Endodermal cell (in vitro differentiated cells): Measurements from ENCODE around the gene FAF1. TPM values are rescaled to one million over a fixed set of nuclear protein-coding genes. Genes with fewer than 3 reads are reported as not detected.
"Not testable (repeated sequence)": the region's sequence is repeated elsewhere in the genome, so short reads cannot be mapped to it uniquely, and the experiment has no call there.

Experiments used
- DNase-seq: peaks from one replicate; pipeline ENCODE4 v3.0.0-alpha.2; 2017
- H3K27ac ChIP-seq: 2 replicates; pipeline ENCODE4 v1.5.1; 2013; ENCODE audit warnings: mild to moderate bottlenecking, low read depth, low read length, moderate library complexity
- H3K27me3 ChIP-seq: 2 replicates; pipeline ENCODE4 v1.6.1; 2013; ENCODE audit warnings: mild to moderate bottlenecking, low read length, moderate library complexity; ENCODE audit not compliant: insufficient read depth, control insufficient read depth, poor library complexity, severe bottlenecking
- H3K36me3 ChIP-seq: 2 replicates; pipeline ENCODE4 v1.7.0; 2013; ENCODE audit warnings: mild to moderate bottlenecking, low read length, moderate library complexity; ENCODE audit not compliant: control insufficient read depth, insufficient read depth
- H3K4me1 ChIP-seq: one replicate; pipeline ENCODE4 v1.7.0; 2013; ENCODE audit warnings: low read length; ENCODE audit not compliant: control insufficient read depth, insufficient read depth
- H3K4me3 ChIP-seq: 2 replicates; pipeline ENCODE4 v1.5.1; 2013; ENCODE audit warnings: mild to moderate bottlenecking, low read length, moderate library complexity
- H3K9ac ChIP-seq: 2 replicates; pipeline ENCODE4 v1.6.1; 2013; ENCODE audit warnings: mild to moderate bottlenecking, low read length, moderate library complexity; ENCODE audit not compliant: poor library complexity, severe bottlenecking; ENCODE audit errors: extremely low read depth
- H3K9me3 ChIP-seq: 2 replicates; pipeline ENCODE4 v1.6.1; 2013; ENCODE audit warnings: mild to moderate bottlenecking, low read length, moderate library complexity; ENCODE audit not compliant: control insufficient read depth
- H3K27ac Mint-ChIP-seq: 2 replicates; pipeline ENCODE4 v1.8.0; 2020; ENCODE audit warnings: mixed read lengths
- H3K27me3 Mint-ChIP-seq: 2 replicates; pipeline ENCODE4 v1.8.0; 2021; ENCODE audit warnings: mild to moderate bottlenecking, mixed read lengths; ENCODE audit not compliant: insufficient read depth
- H3K36me3 Mint-ChIP-seq: 2 replicates; pipeline ENCODE4 v1.8.0; 2020; ENCODE audit warnings: low read depth, mixed read lengths
- H3K4me1 Mint-ChIP-seq: 2 replicates; pipeline ENCODE4 v1.8.0; 2020; ENCODE audit warnings: mixed read lengths
- H3K4me3 Mint-ChIP-seq: 2 replicates; pipeline ENCODE4 v1.8.0; 2020; ENCODE audit warnings: mild to moderate bottlenecking, moderate library complexity, mixed read lengths
- H3K9me3 Mint-ChIP-seq: 2 replicates; pipeline ENCODE4 v1.8.0; 2020; ENCODE audit warnings: mild to moderate bottlenecking, mixed read lengths
- WGBS, 2 experiments: methylation state at CpG; one replicate each; pipeline versions ENCODE4 v1.1.5 to v1.1.7; 2013; ENCODE audit warnings: missing lambda C conversion rate in 2 of 2, mixed read lengths in 1 of 2; ENCODE audit not compliant: insufficient coverage in 1 of 2, insufficient read length in 1 of 2; 5-methylcytosine and 5-hydroxymethylcytosine counted together
- total RNA-seq, 2 donors: library from RNA; stranded (reverse); fragmentation: NEBNext Ultra II Directional in 1 of 2; extraction: Animal tissue kit (Norgen Biotek cat#: 25700) in 1 of 2; gene quantifications; 2 replicates in 1 of 2; 3 replicates in 1 of 2; pipeline ENCODE4 v1.2.1, GENCODE V29; 2021
- TF ChIP-seq, protein P1 (sequence below): fragments of 200-600 bp; sonication (generic); conservative IDR thresholded peaks from 2 replicates; pipeline ENCODE4 v1.5.0; 2021; ENCODE audit warnings: antibody characterized with exemption, mild to moderate bottlenecking

Gene FAF1
- total RNA-seq, 2 donors from 2014 or later: 76.4 to 94.4 TPM

DNA sequence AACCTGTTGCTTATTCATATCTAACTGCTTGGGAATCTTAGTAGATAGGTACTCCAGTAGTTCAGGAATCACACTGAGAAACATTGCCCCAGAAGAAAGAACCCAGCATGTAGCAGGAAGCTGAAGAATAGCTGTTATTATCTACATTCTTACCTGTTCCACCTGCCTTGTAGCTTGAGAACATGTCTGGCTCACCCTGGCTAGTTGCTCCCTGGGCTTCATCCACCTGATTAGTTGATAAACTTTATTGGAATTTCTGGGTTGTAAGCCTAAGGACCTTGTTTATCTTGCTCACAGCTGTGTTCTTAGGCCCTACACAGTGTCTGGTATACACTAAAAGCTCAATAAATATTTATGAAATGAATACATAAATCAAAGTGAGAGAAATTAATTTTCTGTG lies 430.6 kb downstream of the FAF1 start:
- Histone ChIP-seq H3K27me3 (no peaks in the 10 kb centered on the region), H3K9ac (no peak overlapping the region), H3K4me1 (peaks cover 9% of the 10 kb centered on the region), H3K4me3 (no peak overlapping the region), H3K9me3 (no peaks in the 10 kb centered on the region), H3K36me3 (peaks cover 7% of the 10 kb centered on the region), H3K27ac (no peak overlapping the region)
- Mint-ChIP-seq H3K27ac (no peak overlapping the region), H3K4me3 (no peak overlapping the region), H3K9me3 (no peaks in the 10 kb centered on the region), H3K4me1 (peaks cover 27% of the 10 kb centered on the region), H3K36me3 (peaks cover 13% of the 10 kb centered on the region), H3K27me3 (no peaks in the 10 kb centered on the region)
- TF ChIP-seq, protein P1, sequence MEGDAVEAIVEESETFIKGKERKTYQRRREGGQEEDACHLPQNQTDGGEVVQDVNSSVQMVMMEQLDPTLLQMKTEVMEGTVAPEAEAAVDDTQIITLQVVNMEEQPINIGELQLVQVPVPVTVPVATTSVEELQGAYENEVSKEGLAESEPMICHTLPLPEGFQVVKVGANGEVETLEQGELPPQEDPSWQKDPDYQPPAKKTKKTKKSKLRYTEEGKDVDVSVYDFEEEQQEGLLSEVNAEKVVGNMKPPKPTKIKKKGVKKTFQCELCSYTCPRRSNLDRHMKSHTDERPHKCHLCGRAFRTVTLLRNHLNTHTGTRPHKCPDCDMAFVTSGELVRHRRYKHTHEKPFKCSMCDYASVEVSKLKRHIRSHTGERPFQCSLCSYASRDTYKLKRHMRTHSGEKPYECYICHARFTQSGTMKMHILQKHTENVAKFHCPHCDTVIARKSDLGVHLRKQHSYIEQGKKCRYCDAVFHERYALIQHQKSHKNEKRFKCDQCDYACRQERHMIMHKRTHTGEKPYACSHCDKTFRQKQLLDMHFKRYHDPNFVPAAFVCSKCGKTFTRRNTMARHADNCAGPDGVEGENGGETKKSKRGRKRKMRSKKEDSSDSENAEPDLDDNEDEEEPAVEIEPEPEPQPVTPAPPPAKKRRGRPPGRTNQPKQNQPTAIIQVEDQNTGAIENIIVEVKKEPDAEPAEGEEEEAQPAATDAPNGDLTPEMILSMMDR: no peak
- DNase-seq: peak; percentile 55

DNA sequence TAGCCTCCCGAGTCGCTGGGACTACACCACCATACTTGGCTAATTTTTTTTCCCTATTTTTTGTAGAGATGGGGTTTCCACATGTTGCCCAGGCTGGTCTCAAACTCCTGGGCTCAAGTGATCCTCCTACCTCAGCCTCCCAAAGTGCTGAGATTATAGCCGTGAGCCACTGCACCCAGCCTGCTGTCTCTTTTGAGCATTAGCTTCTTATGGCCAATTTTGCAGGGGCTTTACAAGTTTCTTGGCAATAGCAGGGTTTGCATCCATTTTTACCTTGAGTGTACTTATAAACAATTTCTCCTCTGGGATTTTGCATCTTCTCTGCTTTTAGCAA lies 432.1 kb downstream of the FAF1 start:
- H3K27ac ChIP-seq, H3K9me3 Mint-ChIP-seq, H3K4me3 ChIP-seq, H3K27ac Mint-ChIP-seq, H3K9me3 ChIP-seq, H3K4me1 ChIP-seq, DNase-seq, H3K27me3 Mint-ChIP-seq, H3K4me3 Mint-ChIP-seq, H3K27me3 ChIP-seq, H3K9ac ChIP-seq, H3K36me3 ChIP-seq: not testable (repeated sequence)
- whole genome bisulfite sequencing, 2 experiments: 98 to 100% methylated on average over 1 to 3 of the region's 3 CpGs
- Mint-ChIP-seq H3K36me3 (peaks cover 23% of the 10 kb centered on the region), H3K4me1 (peaks cover 27% of the 10 kb centered on the region)

DNA sequence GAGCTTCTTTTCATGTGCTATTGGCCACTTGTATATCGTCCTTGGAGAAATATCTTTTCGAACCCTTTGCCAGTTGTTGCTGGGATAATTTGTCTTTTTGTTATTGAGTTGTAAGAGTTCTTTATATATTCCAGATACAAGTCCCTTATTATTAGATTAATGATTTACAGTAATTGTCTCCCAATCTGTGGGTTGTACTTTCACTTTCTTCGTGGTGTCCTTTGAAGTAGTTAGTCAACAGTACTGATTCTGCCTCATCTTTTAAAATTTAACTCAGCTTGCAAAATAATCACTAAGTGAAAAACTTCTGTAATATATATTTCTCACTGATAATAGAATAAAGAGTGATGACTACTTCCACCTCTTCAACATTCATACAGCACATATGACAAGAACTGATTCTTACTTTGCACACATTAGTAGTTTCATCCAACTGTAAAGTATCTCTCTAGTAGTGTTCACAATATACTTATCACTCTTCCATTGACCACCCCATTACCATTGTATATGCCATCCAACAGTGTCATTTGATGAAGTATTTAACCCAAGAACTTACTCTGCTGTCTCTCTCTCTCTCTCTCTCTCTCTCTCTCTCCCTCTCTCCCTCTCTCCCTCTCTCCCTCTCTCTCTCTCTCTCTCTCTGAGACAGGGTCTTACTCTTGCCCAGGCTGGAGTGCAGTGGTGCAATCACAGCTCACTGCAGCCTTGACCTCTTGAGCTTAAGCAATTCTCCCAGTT lies 432.6 kb downstream of the FAF1 start:
- Mint-ChIP-seq H3K4me1 (peaks cover 27% of the 10 kb centered on the region), H3K27me3 (no peaks in the 10 kb centered on the region), H3K4me3 (no peak overlapping the region), H3K27ac (no peak overlapping the region), H3K9me3 (peaks cover 6% of the 10 kb centered on the region), H3K36me3 (peaks cover 23% of the 10 kb centered on the region)
- Histone ChIP-seq H3K4me3 (no peak overlapping the region), H3K9me3 (peaks cover 11% of the 10 kb centered on the region), H3K27me3 (no peaks in the 10 kb centered on the region), H3K36me3 (peaks cover 7% of the 10 kb centered on the region), H3K9ac (no peak overlapping the region), H3K4me1 (peaks cover 9% of the 10 kb centered on the region), H3K27ac (no peak overlapping the region)
- 100% methylated on average over 3 of the region's 3 CpGs; no CpG with 5 or more reads in 1 of the 2 experiments for WGBS, 2 experiments
- TF ChIP-seq, protein P1: no peak
- DNase-seq: no peak

DNA sequence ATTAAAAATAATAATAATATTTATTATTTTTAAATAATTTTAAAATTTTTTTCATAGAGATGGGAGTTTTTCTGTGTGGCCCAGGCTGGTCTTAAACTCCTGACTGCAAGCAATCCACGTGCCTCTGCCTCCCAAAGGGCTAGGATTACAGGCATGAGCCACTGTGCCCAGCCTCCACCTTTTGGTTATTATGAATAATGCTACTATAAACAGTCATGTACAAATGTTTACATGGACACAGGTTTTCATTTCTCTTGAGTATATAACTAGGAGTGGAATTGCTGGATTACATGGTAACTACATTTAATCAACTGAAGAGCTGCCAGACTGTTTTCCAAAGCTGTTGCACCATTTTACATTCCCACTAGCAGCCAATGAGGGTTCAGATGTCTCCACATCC lies 433.6 kb downstream of the FAF1 start:
- no peak for DNase-seq
- no peak overlapping the region for H3K4me3 ChIP-seq
- no peak overlapping the region for H3K27ac Mint-ChIP-seq
- WGBS, 2 experiments: 94% methylated on average over 1 of the region's 1 CpG; no CpG with 5 or more reads in 1 of the 2 experiments
- no peak overlapping the region for H3K27ac ChIP-seq
- H3K4me3 Mint-ChIP-seq: no peak overlapping the region
- peaks cover 26% of the 10 kb centered on the region for H3K4me1 Mint-ChIP-seq
- H3K36me3 ChIP-seq: peaks cover 7% of the 10 kb centered on the region
- H3K9me3 ChIP-seq: peaks cover 11% of the 10 kb centered on the region
- peaks cover 15% of the 10 kb centered on the region for H3K4me1 ChIP-seq
- H3K9ac ChIP-seq: no peak overlapping the region
- TF ChIP-seq, protein P1: no peak
- no peaks in the 10 kb centered on the region for H3K27me3 ChIP-seq
- no peaks in the 10 kb centered on the region for H3K27me3 Mint-ChIP-seq
- H3K36me3 Mint-ChIP-seq: peaks cover 23% of the 10 kb centered on the region
- peaks cover 6% of the 10 kb centered on the region for H3K9me3 Mint-ChIP-seq
